H1 (cell line): ENCODE results near the gene KEL. TPM values are rescaled to one million over a fixed set of nuclear protein-coding genes. Genes with fewer than 3 reads are reported as not detected.

Source experiments
- CTCF ChIA-PET: fragments of 300-600 bp; sonication (Branson Sonifier 250); formaldehyde crosslinking; loops from one replicate; lab custom pipeline; 2021; ENCODE audit not compliant: partially characterized antibody; lab: Charles Lee
- POLR2A ChIA-PET: fragments of 300-600 bp; sonication (Branson Sonifier 250); formaldehyde crosslinking; loops from one replicate; lab custom pipeline; 2021; ENCODE audit warnings: inconsistent platforms; ENCODE audit not compliant: partially characterized antibody; lab: Charles Lee
- DNase-seq, 2 experiments: peaks; one replicate each; pipeline versions ENCODE4 v3.0.0 to v3.0.0-alpha.2; 2010 to 2022; ENCODE audit warnings: low spot score in 2 of 2, low read depth in 1 of 2, mixed read lengths in 1 of 2
- FAIRE-seq: peaks from 2 replicates; lab custom pipeline; 2011; peaks lifted over from hg19 to GRCh38; lab: Jason Lieb, UNC
- H2AFZ ChIP-seq: 2 replicates; pipeline ENCODE4 v1.8.1; 2012; ENCODE audit warnings: low read length, inconsistent platforms
- H2AK5ac ChIP-seq: 2 replicates; pipeline ENCODE4 v1.6.1; 2013; ENCODE audit warnings: low read depth, low read length
- H2BK120ac ChIP-seq: replicated peaks from 2 replicates; pipeline ENCODE3; 2013; ENCODE audit warnings: low read depth, low read length, inconsistent platforms
- H2BK12ac ChIP-seq: 2 replicates; pipeline ENCODE4 v1.6.1; 2013; ENCODE audit warnings: low read depth, low read length
- H2BK15ac ChIP-seq: 2 replicates; pipeline ENCODE4 v1.6.1; 2013; ENCODE audit warnings: low read length
- H2BK20ac ChIP-seq: 2 replicates; pipeline ENCODE4 v1.6.1; 2013; ENCODE audit warnings: low read length
- H2BK5ac ChIP-seq: 2 replicates; pipeline ENCODE4 v1.6.1; 2013; ENCODE audit warnings: low read depth, low read length
- H3K14ac ChIP-seq: 2 replicates; pipeline ENCODE4 v1.6.1; 2013; ENCODE audit warnings: inconsistent platforms; ENCODE audit not compliant: insufficient read length
- H3K18ac ChIP-seq: 2 replicates; pipeline ENCODE4 v1.6.1; 2013; ENCODE audit warnings: low read length; ENCODE audit errors: extremely low read depth
- H3K23ac ChIP-seq: 2 replicates; pipeline ENCODE4 v1.6.1; 2013; ENCODE audit warnings: inconsistent platforms; ENCODE audit not compliant: insufficient read length
- H3K23me2 ChIP-seq: 2 replicates; pipeline ENCODE4 v1.6.1; 2013; ENCODE audit warnings: low read depth, low read length
- H3K27ac ChIP-seq: 2 replicates; pipeline ENCODE4 v1.6.1; 2011; ENCODE audit warnings: low read depth, low read length, inconsistent platforms
- H3K27me3 ChIP-seq, 4 experiments: replicated peaks in 1 of 4; 1 replicate in 1 of 4; 2 replicates in 3 of 4; pipeline versions ENCODE4 v1.6.1 to v1.8.1; 2011 to 2013; ENCODE audit warnings: low read length in 3 of 4, mild to moderate bottlenecking in 3 of 4, inconsistent platforms in 2 of 4, mixed read lengths in 2 of 4, moderate library complexity in 1 of 4; ENCODE audit not compliant: control insufficient read depth in 3 of 4, insufficient read depth in 3 of 4; ENCODE audit errors: extremely low read depth in 1 of 4
- H3K36me3 ChIP-seq, 4 experiments: 2 replicates each; pipeline versions ENCODE4 v1.6.1 to v1.8.1; 2011 to 2013; ENCODE audit warnings: mild to moderate bottlenecking in 4 of 4, low read length in 3 of 4, moderate library complexity in 2 of 4, control low read depth in 1 of 4, inconsistent platforms in 1 of 4; ENCODE audit not compliant: insufficient read depth in 4 of 4, control insufficient read depth in 2 of 4
- H3K4ac ChIP-seq: replicated peaks from 2 replicates; pipeline ENCODE3; 2013; ENCODE audit warnings: low read length, low read depth, mixed read lengths, inconsistent platforms; ENCODE audit not compliant: insufficient read length
- H3K4me1 ChIP-seq, 4 experiments: replicated peaks in 1 of 4; 1 replicate in 1 of 4; 2 replicates in 3 of 4; pipeline versions ENCODE4 v1.6.1 to v1.8.1; 2011 to 2013; ENCODE audit warnings: low read length in 3 of 4, inconsistent platforms in 2 of 4, mixed read lengths in 1 of 4; ENCODE audit not compliant: insufficient read depth in 4 of 4, control insufficient read depth in 3 of 4
- H3K4me2 ChIP-seq, 2 experiments: 2 replicates each; pipeline versions ENCODE4 v1.6.1 to v1.8.1; 2011 to 2013; ENCODE audit warnings: low read depth in 2 of 2, low read length in 2 of 2, control low read depth in 1 of 2, inconsistent platforms in 1 of 2, mild to moderate bottlenecking in 1 of 2; ENCODE audit not compliant: insufficient read depth in 1 of 2
- H3K4me3 ChIP-seq, 4 experiments: fragments of 200-600, 300-600 bp in 1 of 4; sonication (generic), shearing (Covaris generic), sonication (Bioruptor Twin) in 1 of 4; 2 replicates each; pipeline versions ENCODE4 v1.5.1 to v1.8.1; 2011 to 2016; ENCODE audit warnings: low read length in 4 of 4, low read depth in 3 of 4, control low read depth in 2 of 4, inconsistent platforms in 2 of 4, mild to moderate bottlenecking in 2 of 4, mixed read lengths in 1 of 4, moderate library complexity in 1 of 4; ENCODE audit not compliant: insufficient read depth in 2 of 4; ENCODE audit errors: extremely low read depth in 1 of 4
- H3K56ac ChIP-seq: replicated peaks from 2 replicates; pipeline ENCODE3; 2013; ENCODE audit warnings: low read depth, mild to moderate bottlenecking, mixed read lengths, low read length, inconsistent platforms; ENCODE audit not compliant: insufficient read length
- H3K79me1 ChIP-seq: 2 replicates; pipeline ENCODE4 v1.6.1; 2013; ENCODE audit warnings: low read depth, low read length, control low read depth
- H3K79me2 ChIP-seq, 2 experiments: 2 replicates each; pipeline versions ENCODE4 v1.6.1 to v1.8.1; 2012 to 2013; ENCODE audit warnings: low read length in 2 of 2, mild to moderate bottlenecking in 2 of 2, inconsistent platforms in 1 of 2; ENCODE audit not compliant: insufficient read depth in 2 of 2, control insufficient read depth in 1 of 2
- H3K9ac ChIP-seq, 4 experiments: replicated peaks in 1 of 4; 1 replicate in 1 of 4; 2 replicates in 3 of 4; pipeline versions ENCODE4 v1.6.1 to v1.8.1; 2011 to 2013; ENCODE audit warnings: low read depth in 3 of 4, low read length in 3 of 4, control low read depth in 2 of 4, mild to moderate bottlenecking in 2 of 4, moderate library complexity in 2 of 4, inconsistent platforms in 1 of 4; ENCODE audit errors: extremely low read depth in 1 of 4
- H3K9me3 ChIP-seq, 2 experiments: 2 replicates each; pipeline versions ENCODE4 v1.6.1 to v1.8.1; 2012 to 2013; ENCODE audit warnings: mild to moderate bottlenecking in 2 of 2, moderate library complexity in 2 of 2, control low read depth in 1 of 2, inconsistent platforms in 1 of 2, low read depth in 1 of 2, low read length in 1 of 2, mixed read lengths in 1 of 2; ENCODE audit not compliant: insufficient read depth in 2 of 2
- H4K20me1 ChIP-seq, 2 experiments: replicated peaks in 1 of 2; 2 replicates each; pipeline versions ENCODE3 to v1.8.1; 2011 to 2013; ENCODE audit warnings: inconsistent platforms in 2 of 2, low read length in 2 of 2, mild to moderate bottlenecking in 1 of 2; ENCODE audit not compliant: insufficient read depth in 2 of 2, control insufficient read depth in 1 of 2
- H4K5ac ChIP-seq: 2 replicates; pipeline ENCODE4 v1.6.1; 2013; ENCODE audit warnings: low read length, low read depth, mixed read lengths, inconsistent platforms; ENCODE audit not compliant: insufficient read length
- H4K8ac ChIP-seq: 2 replicates; pipeline ENCODE4 v1.8.0; 2013; ENCODE audit warnings: mild to moderate bottlenecking, moderate library complexity, low read length, inconsistent platforms; ENCODE audit not compliant: insufficient read depth; ENCODE audit errors: extremely low read depth
- H4K91ac ChIP-seq: replicated peaks from 2 replicates; pipeline ENCODE3; 2013; ENCODE audit warnings: low read length, mixed read lengths, inconsistent platforms; ENCODE audit not compliant: insufficient read length
- ATF3 ChIP-seq: IDR thresholded peaks from 2 replicates; pipeline ENCODE4 v1.6.1; 2011; ENCODE audit warnings: low read depth, mild to moderate bottlenecking, low read length; ENCODE audit not compliant: insufficient read depth
- CHD2 ChIP-seq: IDR thresholded peaks from 2 replicates; pipeline ENCODE4 v1.6.1; 2012; ENCODE audit warnings: low read length, improper control_type of control experiment
- CTCF ChIP-seq, 3 experiments: IDR thresholded peaks; 1 replicate in 2 of 3; 2 replicates in 1 of 3; pipeline versions ENCODE4 v1.5.1 to v1.6.1; 2011; ENCODE audit warnings: low read length in 3 of 3, mild to moderate bottlenecking in 3 of 3, inconsistent platforms in 2 of 3, low read depth in 1 of 3, moderate library complexity in 1 of 3; ENCODE audit not compliant: insufficient read depth in 1 of 3; ENCODE audit errors: control extremely low read depth in 1 of 3
- EGR1 ChIP-seq: IDR thresholded peaks from 2 replicates; pipeline ENCODE4 v1.6.1; 2011; ENCODE audit warnings: low read depth, low read length, borderline replicate concordance
- GTF2F1 ChIP-seq: IDR thresholded peaks from 2 replicates; pipeline ENCODE4 v1.6.1; 2012; ENCODE audit warnings: low read depth, low read length, improper control_type of control experiment, borderline replicate concordance
- KDM4A ChIP-seq: IDR thresholded peaks from one replicate; pipeline ENCODE4 v1.7.1; 2012; ENCODE audit warnings: low read depth, mild to moderate bottlenecking, moderate library complexity, low read length, inconsistent platforms; ENCODE audit not compliant: severe bottlenecking
- POLR2A ChIP-seq, 2 experiments: IDR thresholded peaks; 1 replicate in 1 of 2; 2 replicates in 1 of 2; pipeline ENCODE4 v1.6.1; 2011; ENCODE audit warnings: low read depth in 2 of 2, low read length in 2 of 2, mild to moderate bottlenecking in 2 of 2; ENCODE audit errors: control extremely low read depth in 1 of 2
- polyA plus RNA-seq, 7 experiments: library from polyadenylated mRNA; depleted of rRNA in 3 of 7; stranded (reverse) in 5 of 7; unstranded in 2 of 7; fragments of >200 nt in 5 of 7; fragments of 200-250 nt in 2 of 7; gene quantifications; 1 replicate in 5 of 7; 2 replicates in 1 of 7; 4 replicates in 1 of 7; pipeline versions ENCODE4 v1.2.1 to v1.2.3, GENCODE V29; 2011 to 2013; ENCODE audit warnings: missing spikeins in 2 of 7, mixed read lengths in 2 of 7
- total RNA-seq: library from RNA; stranded (reverse); fragmentation: NEBNext Ultra II Directional; extraction: Animal tissue kit (Norgen Biotek cat#: 25700); gene quantifications from 2 replicates; pipeline ENCODE4 v1.2.1, GENCODE V29; 2021

Gene KEL
- total and polyA plus RNA-seq, 2 of the 8 experiments (the other 6 are each of a cell fraction or from before 2014, with no cell fraction given), result 1.8 to 1.9 TPM

DNA sequence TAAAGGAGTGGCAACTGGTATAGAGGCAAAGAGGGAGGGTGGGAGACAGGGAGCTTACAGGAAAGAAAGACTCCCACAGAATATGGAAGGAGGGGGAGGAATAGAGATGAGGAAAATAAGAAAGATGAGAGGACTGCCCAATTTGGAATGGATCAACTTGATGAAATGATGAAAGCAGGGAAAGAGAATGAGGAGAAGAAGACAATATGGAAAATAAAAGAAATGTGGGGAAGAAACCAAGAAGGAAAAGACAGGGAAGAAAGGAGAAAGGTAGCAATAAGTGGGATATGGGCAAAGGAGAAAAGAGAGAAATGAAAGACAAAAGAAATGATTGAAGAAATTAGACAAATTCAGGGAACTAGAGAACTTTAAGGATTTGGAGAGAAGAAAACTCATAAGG is 3.0 kb downstream of the KEL start:
- Histone ChIP-seq H2BK5ac (no peak overlapping the region), H4K5ac (no peak overlapping the region), H3K36me3 (peaks cover 0 to 2% (median 0%) of the 10 kb centered on the region in 4 experiments; a peak in 1 of 8 replicates), H3K79me2 (no peaks in the 10 kb centered on the region), H2AFZ (no peak overlapping the region), H3K4me1 (peaks cover 0 to 11% (median 6%) of the 10 kb centered on the region in 4 experiments; a peak in 6 of 7 replicates), H3K4me3 (no peak overlapping the region), H3K56ac (no peak overlapping the region), H2BK12ac (no peak overlapping the region), H3K23ac (no peak overlapping the region), H3K27me3 (no peaks in the 10 kb centered on the region), H3K9me3 (peaks cover 8 to 10% of the 10 kb centered on the region in 2 experiments; a peak in 3 of 4 replicates), H3K4me2 (no peak overlapping the region), H4K20me1 (no peaks in the 10 kb centered on the region), H3K14ac (no peak overlapping the region)
- POLR2A ChIA-PET, result no interaction called here
- DNase-seq, result no peak
- TF ChIP-seq POLR2A (IDR thresholded peaks at IDR 0.05; ENCODE audit: control extremely low read depth in 1 of 2, low read depth in 2 of 2, low read length in 2 of 2), result no peak
- TF ChIP-seq EGR1, result no peak
- TF ChIP-seq CTCF (IDR thresholded peaks at IDR 0.05; ENCODE audit: control extremely low read depth in 1 of 3, insufficient read depth in 1 of 3, low read depth in 1 of 3, low read length in 3 of 3), result no peak
- TF ChIP-seq KDM4A, result no peak
- TF ChIP-seq GTF2F1, result no peak
- TF ChIP-seq ATF3, result no peak
- TF ChIP-seq CHD2, result no peak
- TF ChIP-seq, all 59 proteins: peak for 0
- Histone ChIP-seq H3K18ac (no peak overlapping the region), H3K27ac (no peak overlapping the region), H3K9ac (no peak overlapping the region), H2AK5ac (no peak overlapping the region), H3K4ac (no peak overlapping the region), H4K8ac (no peak overlapping the region), H3K23me2 (peaks cover 2% of the 10 kb centered on the region; the same call in 1 of the 2 replicates), H3K79me1 (no peaks in the 10 kb centered on the region), H4K91ac (no peak overlapping the region), H2BK120ac (no peak overlapping the region), H2BK20ac (no peak overlapping the region), H2BK15ac (no peak overlapping the region)
- CTCF ChIA-PET, result interaction anchor here (1.0 to 2.5 kb wide), 6 partner anchors 11 to 256 kb away, joined by 3 to 8 read pairs (median 5); no protein-coding TSS in a partner anchor
- FAIRE-seq, result no peak
